ENCODE data around the gene POP5.

Gene POP5

DNA sequence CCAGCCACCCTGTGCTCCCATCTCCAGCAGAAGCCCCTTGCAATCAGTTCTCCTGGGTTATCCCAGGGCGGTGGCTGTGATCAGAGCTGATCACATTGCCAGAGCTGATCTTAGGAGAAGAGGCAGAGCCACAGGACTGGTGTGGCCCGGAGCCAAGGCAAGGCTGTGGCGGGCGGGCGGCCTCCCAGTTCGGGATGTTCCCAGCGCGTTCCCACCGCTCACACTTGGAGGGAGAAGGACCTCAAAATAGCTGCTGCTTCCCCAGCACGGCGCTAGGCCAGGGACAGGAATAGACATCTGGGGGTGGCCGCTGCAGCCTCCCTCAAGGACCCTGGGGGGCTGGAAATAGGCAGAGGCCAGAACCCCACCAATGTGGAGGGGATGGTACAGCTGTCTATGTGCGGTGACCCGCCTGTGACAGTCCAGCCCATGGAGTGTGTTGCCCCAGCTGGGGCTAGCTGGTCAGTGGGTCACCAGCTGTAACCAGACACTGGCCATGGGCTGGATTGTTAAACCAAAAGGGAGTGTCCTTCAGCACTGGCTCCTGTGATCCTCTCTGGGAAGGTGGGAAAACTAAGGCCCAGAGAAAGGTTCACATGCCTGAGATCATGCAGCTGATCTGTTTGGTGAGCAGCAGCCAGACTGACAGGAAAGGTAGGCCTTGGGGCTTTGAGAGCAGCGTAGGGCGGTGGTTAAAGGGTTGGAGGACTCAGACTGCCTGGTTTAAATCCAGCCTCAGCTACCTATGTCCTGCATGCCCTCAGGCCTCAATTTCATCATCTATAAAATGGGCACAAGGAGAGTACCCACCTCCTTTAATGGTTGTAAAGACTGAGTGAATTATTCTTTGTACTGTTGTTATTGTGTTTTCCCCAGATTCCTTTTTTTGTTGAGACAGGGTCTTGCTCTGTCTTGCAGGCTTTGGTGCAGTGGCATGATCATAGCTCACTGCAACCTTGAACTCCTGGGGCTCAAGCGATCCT lies 8.0 kb upstream of the POP5 start:
- no peak for DNase-seq

DNA sequence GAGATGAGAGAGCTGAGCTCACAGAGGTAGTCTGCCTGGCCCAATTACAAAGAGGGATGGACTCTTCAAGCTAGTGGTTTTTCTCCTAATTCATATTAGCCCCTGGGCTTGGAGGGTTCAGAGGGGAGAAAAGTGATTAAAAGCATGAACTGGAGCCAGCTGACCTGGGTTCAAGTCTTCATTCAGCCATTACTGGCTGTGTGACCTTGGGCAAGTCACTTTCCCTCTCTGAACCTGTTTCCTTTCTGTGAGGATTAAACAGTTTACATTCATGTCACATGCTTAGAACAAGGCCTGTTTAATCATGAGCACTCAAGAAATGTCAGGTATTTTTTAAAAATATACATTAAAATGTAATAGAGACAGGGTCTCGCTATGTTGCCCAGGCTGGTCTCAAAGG lies 7.2 kb upstream of the POP5 start:
- no peak for DNase-seq

DNA sequence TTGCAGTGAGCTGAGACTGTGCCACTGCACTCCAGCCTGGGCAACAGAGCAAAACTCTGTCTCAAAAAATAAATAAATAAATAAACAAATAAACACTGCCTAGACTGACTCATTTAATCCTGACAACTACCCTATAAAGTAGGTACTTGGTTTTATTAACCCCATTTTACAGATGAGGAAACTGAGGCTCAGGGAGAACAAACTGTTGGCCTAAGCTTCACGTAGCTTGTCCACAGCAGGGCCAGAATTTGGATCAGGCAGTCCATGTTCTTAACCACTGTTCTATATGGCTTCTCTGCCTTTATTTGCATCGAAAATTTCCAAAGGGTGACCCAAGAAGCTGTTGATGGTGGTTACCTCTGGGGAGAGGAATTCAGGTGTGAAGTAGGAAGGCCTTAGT lies 5.7 kb upstream of the POP5 start:
- DNase-seq: no peak

DNA sequence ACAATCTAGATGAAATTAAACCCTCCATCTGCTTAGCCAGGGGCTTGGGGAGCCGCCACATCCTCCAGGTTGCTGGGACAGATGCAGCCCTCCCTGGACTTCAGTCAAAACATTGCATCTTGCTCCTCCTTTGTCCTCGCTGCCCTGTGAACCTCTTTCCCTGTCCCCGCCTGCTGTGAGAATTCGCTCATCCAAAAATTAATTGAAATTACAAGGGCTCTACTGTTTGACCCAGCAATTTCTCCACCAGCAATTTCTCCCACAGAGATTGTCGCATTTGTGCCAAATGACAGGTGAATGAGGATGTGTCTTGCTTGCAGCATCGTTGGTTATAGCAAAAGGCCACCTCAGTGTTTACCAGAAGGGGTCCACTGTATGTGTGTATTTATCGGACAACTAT lies 5.0 kb upstream of the POP5 start:
- DNase-seq: no peak

DNA sequence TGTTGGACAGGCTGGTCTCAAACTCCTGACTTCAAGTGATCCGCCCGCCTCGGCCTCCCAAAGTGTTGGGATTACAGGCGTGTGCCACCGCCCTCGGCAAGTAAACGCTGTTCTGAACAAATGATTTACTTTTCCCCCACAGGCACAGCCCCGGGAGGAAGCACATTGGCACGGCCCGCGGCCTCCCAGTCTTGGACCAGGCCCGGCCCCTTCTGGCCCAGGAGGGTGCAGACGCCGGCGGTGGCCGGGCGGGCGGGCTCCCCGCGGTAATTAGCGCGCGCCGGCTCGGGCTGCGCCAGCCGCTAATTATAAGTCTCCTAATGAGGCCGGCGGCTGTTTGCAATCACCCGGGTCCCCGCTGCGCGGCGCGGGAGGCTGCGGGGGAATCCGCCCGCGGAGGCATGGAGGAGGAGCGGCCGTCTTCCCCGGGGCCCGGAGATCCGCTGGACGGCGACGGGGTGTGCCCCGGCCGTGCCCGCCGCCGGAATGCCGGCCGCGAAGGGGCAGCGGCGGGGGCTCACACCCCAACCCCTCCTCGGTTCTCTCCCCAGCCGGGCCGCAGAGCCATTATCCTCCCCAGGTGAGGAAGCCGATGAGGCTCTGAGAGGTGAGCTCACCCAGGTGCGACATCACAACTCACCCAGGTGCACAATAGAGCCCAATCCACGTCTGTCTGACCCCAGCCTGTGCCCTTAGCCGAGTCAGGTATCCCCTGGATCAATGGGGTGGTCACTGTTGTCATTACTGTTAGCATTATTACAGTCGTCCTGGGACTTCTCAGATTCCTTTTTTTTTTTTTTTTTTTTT lies 3.3 kb upstream of the POP5 start:
- peak; percentile 14 to 51 (median 45) for DNase-seq

DNA sequence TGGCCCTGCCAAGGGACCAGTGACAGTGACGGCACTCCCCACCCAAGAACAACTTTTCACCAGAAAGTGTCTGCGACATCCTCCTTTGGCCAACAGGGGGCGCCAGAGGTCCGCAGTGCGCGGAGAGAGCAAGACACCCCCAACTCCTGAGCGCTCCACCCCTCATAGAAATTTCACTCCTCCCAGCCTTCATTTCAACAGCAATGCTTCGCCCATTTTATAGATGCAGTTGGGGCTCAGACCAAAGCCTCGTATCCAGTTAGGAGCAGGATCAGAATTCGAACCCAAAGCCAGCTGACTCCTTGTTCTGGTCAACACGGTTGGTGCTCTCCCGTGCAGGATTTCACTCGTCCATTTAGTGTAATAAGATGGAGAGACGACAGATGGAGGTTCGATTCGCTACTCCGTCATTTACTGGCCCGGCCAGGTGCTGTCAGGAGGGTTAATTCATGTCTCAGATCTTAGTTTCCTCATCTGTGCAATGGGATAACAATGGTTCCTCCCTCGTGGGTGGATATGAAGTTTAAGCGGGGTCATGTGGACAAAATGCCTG lies 2.4 kb upstream of the POP5 start:
- peak; percentile 59 to 82 (median 70) for DNase-seq

DNA sequence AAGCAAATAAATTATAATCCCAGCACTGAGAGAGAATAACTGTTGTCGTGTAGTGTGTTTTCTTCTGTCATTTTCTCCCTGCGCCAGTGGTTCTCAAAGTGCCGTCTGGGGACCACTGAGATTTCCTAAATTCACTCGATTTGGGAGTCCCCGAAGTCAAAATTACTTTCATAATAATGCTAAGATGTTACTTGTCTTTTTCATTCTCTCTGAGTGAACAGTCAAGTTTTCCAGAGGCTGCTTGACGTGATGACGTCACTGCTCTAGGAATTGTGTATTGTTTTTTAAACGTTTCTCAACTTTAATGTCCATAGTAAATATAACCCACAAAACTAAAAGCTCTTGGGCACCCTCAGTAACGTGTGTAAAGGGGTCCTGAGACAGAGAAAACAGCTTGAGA lies 796 bp upstream of the POP5 start:
- no peak for DNase-seq

DNA sequence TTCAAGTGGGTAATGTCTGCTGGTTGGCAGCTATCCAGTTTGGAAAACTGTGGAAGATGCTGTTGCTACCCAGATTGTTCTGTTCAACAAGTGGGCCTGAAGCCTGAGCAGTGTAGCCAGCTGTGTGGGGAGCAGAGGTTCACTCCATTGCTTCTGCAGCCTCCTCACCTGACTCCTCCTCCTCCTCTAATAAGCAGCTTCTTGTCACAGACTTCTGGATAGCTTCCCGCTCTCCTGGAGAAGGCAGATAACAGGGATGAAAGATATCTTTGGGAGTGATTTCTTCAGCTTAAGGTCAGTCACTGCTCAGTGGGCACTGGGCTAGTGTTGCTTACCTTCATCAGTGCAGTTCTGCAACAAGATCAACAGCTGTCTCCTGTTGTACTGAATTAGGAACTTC lies 2.0 kb downstream of the POP5 start:
- no peak for DNase-seq

DNA sequence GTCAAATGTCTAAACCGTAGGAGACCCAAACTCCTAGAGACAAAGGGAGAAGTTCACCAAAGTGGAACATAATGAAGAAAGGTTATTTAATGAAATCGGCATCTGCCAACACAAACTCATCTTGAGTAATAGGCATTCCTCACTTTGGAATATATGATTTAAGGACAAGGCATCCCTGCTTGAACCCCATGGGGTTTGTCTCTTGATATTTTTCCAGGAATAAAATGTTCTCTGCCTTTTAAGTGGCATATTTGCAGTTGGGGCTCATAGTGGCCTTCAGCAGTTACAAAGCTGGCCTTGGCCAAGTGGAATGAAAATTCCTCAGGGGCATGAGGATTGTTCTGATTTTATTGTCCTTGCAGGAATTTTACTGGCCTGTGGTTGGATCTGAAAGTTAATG lies 7.1 kb downstream of the POP5 start:
- no peak for DNase-seq

DNA sequence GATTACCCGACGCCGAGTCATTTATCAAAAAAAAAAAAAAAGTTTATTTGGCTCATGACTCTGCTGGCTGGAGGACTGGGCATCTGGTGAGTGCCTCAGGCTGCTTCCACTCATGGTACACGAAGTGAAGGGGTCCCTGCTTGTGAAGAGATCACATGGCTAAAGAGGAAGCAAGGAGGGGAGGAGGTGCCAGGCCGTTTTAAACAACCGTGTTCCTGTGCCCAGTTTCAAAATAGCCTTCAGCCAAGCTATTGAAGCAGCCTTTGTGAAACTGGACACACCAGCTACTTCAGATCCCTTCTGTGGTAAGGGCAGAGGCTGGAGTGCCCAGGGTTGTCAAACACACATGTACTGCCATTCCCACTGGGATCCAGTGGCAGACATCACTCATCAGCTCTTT lies 7.6 kb downstream of the POP5 start:
- DNase-seq: no peak

DNA sequence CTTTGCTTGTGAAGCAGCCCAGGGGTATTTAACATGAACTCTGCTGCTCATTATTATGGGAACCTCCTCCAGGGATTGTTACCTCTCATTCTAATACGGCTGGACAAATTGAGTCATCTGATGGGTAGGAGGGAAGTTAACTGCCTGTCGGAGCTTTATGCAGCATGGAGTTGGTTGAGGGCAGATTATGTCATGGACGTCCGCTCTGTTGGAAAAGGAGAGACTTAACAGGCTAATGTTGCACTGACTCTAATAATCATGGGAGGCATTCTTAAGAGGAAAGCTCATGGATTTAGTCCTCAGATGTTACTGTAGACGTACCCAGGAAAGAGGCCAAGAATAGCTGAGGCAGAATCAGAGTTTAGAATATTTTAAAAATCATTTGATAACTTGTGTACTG lies 9.9 kb downstream of the POP5 start:
- no peak for DNase-seq

DNA sequence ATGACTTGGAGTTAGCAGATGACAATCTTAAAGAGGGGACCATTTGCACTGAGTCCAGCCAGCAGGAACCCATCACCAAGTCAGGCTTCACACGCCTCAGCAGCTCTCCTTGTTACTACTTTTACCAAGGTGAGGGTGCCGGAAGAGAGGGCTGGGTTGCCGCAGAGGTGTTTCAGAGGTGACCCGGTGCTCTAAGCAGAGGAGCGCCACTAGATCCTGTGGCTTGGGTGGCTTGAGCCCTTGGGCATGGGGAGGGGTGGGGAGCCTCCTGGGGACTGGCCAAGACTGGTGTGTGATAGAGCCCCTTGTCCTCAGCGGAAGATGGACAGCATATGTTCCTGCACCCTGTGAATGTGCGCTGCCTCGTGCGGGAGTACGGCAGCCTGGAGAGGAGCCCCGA lies 17.7 kb downstream of the POP5 start:
- DNase-seq: no peak

DNA sequence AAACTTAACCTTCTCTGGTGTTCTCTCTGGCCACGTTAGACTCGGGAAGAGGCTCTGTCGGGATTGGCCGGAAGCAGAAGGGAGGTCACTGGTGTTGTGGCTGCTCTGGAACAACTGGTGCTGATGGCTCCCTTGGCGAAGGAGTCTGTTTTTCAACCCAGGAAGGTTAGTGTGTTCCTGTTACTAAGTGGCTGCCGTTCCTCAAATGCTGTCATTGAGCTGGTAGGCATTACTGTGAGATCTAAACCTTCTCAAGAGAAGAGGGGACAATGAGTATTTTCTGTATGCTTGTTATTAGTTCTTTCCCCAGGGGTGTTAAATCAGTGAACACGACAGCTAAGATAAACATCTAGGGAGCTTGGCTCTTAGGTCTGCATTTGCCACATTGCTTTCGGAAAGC lies 18.3 kb downstream of the POP5 start:
- DNase-seq: no peak

DNA sequence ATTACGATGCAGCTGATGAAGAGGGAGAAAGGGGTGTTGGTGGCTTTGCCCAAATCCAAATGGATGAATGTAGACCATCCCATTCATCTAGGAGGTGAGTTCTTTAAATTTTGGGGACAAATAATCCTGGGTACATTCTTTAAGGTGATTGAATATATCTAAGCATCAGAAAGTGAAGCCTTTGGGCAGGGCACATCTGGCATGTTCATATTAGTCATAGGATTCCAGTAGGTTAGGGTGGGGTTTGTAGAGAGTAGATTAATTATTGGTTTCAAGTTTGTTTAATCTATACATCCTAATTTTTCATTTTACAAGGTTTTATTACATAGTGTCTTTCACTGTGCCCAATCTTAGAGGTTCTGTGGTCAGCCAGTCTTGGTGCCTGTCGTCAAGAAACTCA lies 23.6 kb downstream of the POP5 start:
- no peak for DNase-seq

DNA sequence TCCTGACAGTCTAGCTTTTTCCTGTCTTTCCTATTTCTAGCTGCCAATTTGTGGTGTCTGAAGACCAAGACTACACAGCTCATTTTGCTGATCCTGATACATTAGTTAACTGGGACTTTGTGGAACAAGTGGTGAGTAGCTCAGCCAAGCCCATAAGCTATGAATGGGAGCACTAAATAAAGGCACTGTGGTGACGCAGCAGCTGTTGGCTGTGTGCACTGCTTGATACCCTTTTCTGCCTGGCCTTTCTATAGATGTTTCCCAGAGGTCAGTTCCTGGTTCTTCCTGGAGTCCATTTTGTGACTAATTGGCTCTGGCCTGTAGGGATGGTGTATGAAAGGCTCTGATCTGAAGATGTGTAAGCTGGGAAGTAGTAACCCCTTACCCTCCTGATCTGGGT lies 26.5 kb downstream of the POP5 start:
- no peak for DNase-seq

DNA sequence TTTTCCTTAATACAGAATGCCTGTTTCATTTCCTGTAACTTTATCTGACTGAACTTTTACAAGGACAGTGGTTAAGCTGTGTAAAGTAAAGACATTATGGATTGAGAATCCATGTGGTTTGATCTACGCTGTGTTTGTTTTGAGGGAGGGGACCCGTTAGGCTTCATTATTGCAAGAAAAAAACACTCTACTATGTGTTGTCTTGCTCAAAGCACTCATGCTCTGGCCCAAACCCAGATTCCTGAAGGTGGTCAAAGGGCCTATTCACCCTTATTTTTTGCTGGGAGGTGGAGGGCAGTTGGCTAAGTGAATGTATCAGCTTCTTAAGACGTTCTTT lies 35.2 kb downstream of the POP5 start:
- DNase-seq: no peak

DNA sequence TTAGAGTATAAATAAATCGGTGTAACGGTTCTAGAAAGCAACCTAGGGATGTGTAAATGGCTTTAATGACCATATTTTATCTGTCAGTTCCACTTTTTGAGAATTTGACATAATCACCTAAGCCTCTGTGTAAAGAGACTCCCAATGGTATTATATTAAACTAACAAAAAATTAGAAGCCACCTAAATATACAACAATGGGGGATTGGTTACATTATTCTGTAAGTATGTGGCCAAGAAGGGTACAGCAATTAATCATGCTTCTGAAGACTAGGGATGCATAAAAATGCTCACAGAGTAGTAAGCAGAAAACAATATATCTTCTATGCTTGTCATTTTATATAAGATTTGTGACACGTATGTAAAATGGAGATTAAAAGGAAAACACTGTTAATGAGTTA lies 36.5 kb downstream of the POP5 start:
- DNase-seq: no peak

DNA sequence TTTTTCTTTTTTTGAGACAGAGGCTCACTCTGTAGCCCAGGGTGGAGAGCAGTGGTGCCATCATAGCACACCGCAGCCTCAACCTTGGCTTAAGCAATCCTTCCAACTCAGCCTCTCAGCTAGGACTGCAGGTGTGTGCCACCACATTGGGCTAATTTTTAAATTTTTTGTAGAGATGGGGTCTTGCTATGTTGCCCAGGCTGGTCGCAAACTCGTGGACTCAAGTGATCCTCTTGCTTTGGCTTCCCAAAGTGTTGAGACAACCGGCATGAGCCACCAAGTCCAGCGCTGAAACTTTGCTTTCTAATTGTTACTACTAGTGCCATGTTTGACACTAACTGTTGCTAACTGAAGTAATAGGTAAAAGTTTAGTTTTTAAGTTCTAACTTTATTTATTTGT lies 39.0 kb downstream of the POP5 start:
- DNase-seq: no peak

DNA sequence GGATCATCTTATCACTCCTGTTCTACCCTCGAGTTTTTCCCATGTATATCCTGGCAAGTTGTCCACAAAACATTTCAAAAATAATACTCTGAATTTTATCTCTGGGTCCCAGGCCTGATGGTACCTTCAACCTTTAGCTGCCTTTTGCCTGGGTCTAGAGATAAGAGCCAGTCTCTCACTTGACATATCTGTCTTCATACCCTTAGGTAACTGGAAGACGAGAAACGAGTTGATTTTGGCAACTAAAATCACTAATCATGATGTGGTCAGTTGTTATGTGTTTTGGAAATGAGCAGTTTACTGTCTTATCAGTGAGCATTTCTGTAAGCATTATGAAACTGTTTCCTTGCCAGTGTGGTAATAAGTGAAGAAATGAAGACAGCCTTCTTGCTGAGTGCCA lies 40.8 kb downstream of the POP5 start:
- DNase-seq: peak in 1 of 5 experiments; percentile 77

DNA sequence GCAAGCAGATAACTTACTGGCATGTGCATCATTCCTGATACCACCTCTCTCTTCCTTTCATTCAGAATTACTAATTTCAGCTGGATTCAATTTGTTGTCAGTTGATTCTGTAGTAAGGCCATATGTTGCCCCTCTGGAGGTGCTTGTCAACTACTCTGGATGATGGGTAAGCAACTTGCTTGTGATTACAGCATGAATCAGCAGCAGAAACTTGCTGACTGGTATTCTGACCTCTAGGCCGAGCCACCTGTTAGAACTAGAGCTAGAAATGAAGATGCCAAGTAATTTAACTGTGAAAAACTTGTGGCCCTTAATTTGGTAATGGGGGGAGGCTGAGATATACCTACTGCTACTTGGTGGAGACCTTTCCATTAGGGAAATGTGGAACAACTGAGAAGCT lies 41.9 kb downstream of the POP5 start:
- peak in 1 of 5 experiments; percentile 41 for DNase-seq

DNA sequence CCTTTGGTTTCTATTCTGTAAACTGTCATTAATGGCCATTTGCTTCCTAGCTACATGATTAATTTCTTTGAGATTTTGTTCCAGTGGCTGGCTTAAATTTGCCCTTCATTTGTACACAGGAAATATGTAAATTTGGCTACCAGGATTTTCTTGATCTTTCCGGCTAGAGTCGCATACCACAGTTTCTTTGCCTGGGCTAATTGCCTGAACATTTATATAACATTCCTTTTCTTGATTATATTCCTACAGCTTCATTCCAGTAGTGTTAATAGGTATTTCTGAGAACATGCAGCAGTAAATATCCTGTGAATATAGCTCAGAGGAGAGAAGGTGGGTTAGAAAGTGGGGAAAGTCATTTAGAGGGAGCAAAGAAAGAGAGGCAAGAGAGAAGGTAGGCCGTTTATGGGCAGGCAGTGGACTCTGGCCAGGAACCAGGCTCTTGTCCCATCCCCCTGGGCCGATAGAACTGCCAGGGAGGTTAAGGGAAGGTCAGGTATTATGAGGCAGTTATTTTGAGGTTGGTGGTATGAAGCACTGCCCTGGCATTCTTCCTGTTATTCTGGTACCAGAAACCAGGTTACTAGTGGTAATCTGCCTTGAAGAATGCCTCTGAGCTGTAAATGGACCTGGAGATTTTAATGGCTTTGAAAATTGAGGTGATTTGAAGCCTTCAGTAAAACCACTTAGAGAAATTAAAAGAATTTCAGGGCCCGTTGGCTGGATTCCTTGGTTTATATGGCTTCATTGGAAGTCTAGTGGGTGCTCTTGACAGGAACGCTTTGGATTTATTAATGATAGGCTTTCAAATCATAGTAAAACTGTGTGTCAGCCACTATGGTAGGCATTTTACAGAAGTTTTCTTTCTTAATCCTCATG lies 42.7 kb downstream of the POP5 start:
- no peak for DNase-seq

DNA sequence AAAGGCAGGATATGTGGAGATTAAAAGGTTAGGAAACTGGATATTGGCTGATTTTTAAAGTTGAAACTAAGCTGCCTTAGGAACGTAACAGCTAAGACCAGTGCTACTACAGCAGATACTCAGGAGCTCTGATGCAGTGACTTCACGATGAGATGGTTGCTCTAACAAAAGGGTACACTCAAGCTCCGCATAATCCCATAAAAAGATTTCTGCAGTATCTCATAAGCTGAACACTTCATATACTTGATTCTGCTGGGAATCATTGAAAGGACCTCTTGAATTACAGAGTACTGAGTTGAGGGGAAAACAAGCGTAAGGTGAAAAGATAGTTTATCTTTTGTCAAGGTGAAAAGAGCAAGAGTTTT lies 43.4 kb downstream of the POP5 start:
- no peak for DNase-seq
